ENCODE data around the gene MAN1C1. TPM values are rescaled to one million over a fixed set of nuclear protein-coding genes. Genes with fewer than 3 reads are reported as not detected.

The MAN1C1 gene
- total and polyA plus RNA-seq, 2 donors (not counting 1 experiment from before 2014, with no cell fraction given) = 0.31 to 0.89 TPM

GRCh38 chr1:25643929-25644328, 27.3 kb downstream of the MAN1C1 start:
- no peaks in the 10 kb centered on the region for H3K79me2 ChIP-seq (ENCODE audit: control insufficient read depth, insufficient read depth, low read length)
- 96% methylated on average over 7 of the region's 7 CpGs for WGBS (ENCODE audit: insufficient coverage)
- H3K4me1 ChIP-seq (ENCODE audit: control insufficient read depth in 2 of 2, insufficient read depth in 2 of 2, low read length in 2 of 2) = peaks cover 8 to 9% of the 10 kb centered on the region in 2 donors
- intact Hi-C loops (cut with micrococcal nuclease) = no loop called here
- no peak overlapping the region for H3K9ac ChIP-seq (ENCODE audit: low read length)
- CTCF ChIA-PET = interaction anchor here (0.9 kb wide), 1 partner anchor 166 kb away, joined by 3 read pairs; no protein-coding TSS in a partner anchor
- Mint-ChIP-seq H3K4me3 (no peak overlapping the region), H3K27ac (no peak overlapping the region), H3K27me3 (peaks cover 58% of the 10 kb centered on the region), H3K4me1 (peaks cover 14% of the 10 kb centered on the region), H3K9me3 (ENCODE audit: insufficient read depth) (no peaks in the 10 kb centered on the region)
- no peak for TF ChIP-seq EZH2 (IDR thresholded peaks at IDR 0.05; ENCODE audit: borderline replicate concordance, insufficient read depth, low read depth, low read length, poor library complexity, severe bottlenecking)
- TF ChIP-seq, protein P1, sequence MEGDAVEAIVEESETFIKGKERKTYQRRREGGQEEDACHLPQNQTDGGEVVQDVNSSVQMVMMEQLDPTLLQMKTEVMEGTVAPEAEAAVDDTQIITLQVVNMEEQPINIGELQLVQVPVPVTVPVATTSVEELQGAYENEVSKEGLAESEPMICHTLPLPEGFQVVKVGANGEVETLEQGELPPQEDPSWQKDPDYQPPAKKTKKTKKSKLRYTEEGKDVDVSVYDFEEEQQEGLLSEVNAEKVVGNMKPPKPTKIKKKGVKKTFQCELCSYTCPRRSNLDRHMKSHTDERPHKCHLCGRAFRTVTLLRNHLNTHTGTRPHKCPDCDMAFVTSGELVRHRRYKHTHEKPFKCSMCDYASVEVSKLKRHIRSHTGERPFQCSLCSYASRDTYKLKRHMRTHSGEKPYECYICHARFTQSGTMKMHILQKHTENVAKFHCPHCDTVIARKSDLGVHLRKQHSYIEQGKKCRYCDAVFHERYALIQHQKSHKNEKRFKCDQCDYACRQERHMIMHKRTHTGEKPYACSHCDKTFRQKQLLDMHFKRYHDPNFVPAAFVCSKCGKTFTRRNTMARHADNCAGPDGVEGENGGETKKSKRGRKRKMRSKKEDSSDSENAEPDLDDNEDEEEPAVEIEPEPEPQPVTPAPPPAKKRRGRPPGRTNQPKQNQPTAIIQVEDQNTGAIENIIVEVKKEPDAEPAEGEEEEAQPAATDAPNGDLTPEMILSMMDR (IDR thresholded peaks at IDR 0.05) = no peak
- no peak overlapping the region for H2AFZ ChIP-seq (ENCODE audit: insufficient read depth, low read depth, low read length, poor library complexity, severe bottlenecking)
- no peaks in the 10 kb centered on the region for H4K20me1 ChIP-seq (ENCODE audit: control insufficient read depth, insufficient read depth, low read length, poor library complexity, severe bottlenecking)
- POLR2A ChIA-PET = no interaction called here
- H3K27me3 ChIP-seq (replicated peaks in 1 of 4; ENCODE audit: control extremely low read depth in 1 of 4, control insufficient read depth in 3 of 4, insufficient read depth in 4 of 4, low read length in 3 of 4) = peaks cover 0 to 23% (median 15%) of the 10 kb centered on the region in 4 experiments
- no peaks in the 10 kb centered on the region for H3K36me3 ChIP-seq (replicated peaks in 1 of 2; ENCODE audit: control extremely low read depth in 1 of 2, control insufficient read depth in 1 of 2, extremely low read depth in 1 of 2, insufficient read depth in 2 of 2, low read length in 1 of 2)
- DNase-seq = no peak
- H3K4me3 ChIP-seq (ENCODE audit: control extremely low read depth in 1 of 5, extremely low read depth in 1 of 5, insufficient read depth in 1 of 5, low read depth in 2 of 5, low read length in 4 of 5) = no peak overlapping the region
- H3K9me3 ChIP-seq (ENCODE audit: control extremely low read depth in 1 of 3, control insufficient read depth in 2 of 3, insufficient read depth in 1 of 3, low read length in 2 of 3) = peaks cover 0 to 5% (median 0%) of the 10 kb centered on the region in 3 donors
- H3K4me2 ChIP-seq (replicated peaks; ENCODE audit: low read depth, low read length, poor library complexity, severe bottlenecking) = no peak overlapping the region
- ATAC-seq (ENCODE audit: low read depth) = no peak
- no peak overlapping the region for H3K27ac ChIP-seq (ENCODE audit: low read length in 2 of 2)

DNA sequence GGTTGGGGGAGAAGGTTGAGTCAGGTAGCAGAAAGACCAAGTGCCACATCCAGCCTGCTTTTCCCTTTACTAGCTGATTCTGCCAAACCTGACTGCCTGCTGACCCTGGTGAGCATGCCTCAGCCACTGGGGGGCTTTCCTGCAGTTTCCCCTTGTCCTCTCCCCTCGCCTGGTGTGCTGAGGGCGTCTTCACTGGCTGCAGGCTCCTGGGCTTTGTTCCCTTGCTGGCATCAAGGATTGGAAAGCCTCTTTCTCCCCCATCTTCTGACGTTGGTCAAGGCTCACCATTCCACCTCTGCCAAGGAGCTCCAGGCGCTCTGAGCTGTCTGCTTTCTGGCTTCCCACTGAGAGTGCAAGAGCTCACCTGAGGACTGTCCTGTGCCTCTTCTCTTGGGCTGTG, 28.4 kb downstream of the MAN1C1 start:
- H3K79me2 ChIP-seq (ENCODE audit: control insufficient read depth, insufficient read depth, low read length) = no peaks in the 10 kb centered on the region
- Mint-ChIP-seq H3K4me3 (no peak overlapping the region), H3K4me1 (peaks cover 14% of the 10 kb centered on the region), H3K27me3 (peaks cover 54% of the 10 kb centered on the region), H3K9me3 (ENCODE audit: insufficient read depth) (no peaks in the 10 kb centered on the region), H3K27ac (no peak overlapping the region)
- peaks cover 8 to 9% of the 10 kb centered on the region in 2 donors for H3K4me1 ChIP-seq (ENCODE audit: control insufficient read depth in 2 of 2, insufficient read depth in 2 of 2, low read length in 2 of 2)
- peaks cover 0 to 23% (median 12%) of the 10 kb centered on the region in 4 experiments for H3K27me3 ChIP-seq (replicated peaks in 1 of 4; ENCODE audit: control extremely low read depth in 1 of 4, control insufficient read depth in 3 of 4, insufficient read depth in 4 of 4, low read length in 3 of 4)
- no peak overlapping the region for H3K27ac ChIP-seq (ENCODE audit: low read length in 2 of 2)
- TF ChIP-seq, protein P1 (IDR thresholded peaks at IDR 0.05) = no peak
- TF ChIP-seq EZH2 (IDR thresholded peaks at IDR 0.05; ENCODE audit: borderline replicate concordance, insufficient read depth, low read depth, low read length, poor library complexity, severe bottlenecking) = no peak
- H3K4me3 ChIP-seq (ENCODE audit: control extremely low read depth in 1 of 5, extremely low read depth in 1 of 5, insufficient read depth in 1 of 5, low read depth in 2 of 5, low read length in 4 of 5) = no peak overlapping the region
- intact Hi-C loops (cut with micrococcal nuclease) = no loop called here
- POLR2A ChIA-PET = no interaction called here
- 84% methylated on average over 4 of the region's 4 CpGs for WGBS (ENCODE audit: insufficient coverage)
- no peaks in the 10 kb centered on the region for H3K36me3 ChIP-seq (replicated peaks in 1 of 2; ENCODE audit: control extremely low read depth in 1 of 2, control insufficient read depth in 1 of 2, extremely low read depth in 1 of 2, insufficient read depth in 2 of 2, low read length in 1 of 2)
- no peaks in the 10 kb centered on the region for H4K20me1 ChIP-seq (ENCODE audit: control insufficient read depth, insufficient read depth, low read length, poor library complexity, severe bottlenecking)
- no peak for ATAC-seq (ENCODE audit: low read depth)
- no peak overlapping the region for H3K4me2 ChIP-seq (replicated peaks; ENCODE audit: low read depth, low read length, poor library complexity, severe bottlenecking)
- no peak for DNase-seq
- CTCF ChIA-PET = no interaction called here
- H2AFZ ChIP-seq (ENCODE audit: insufficient read depth, low read depth, low read length, poor library complexity, severe bottlenecking) = no peak overlapping the region
- no peak overlapping the region for H3K9ac ChIP-seq (ENCODE audit: low read length)
- no peaks in the 10 kb centered on the region for H3K9me3 ChIP-seq (ENCODE audit: control extremely low read depth in 1 of 3, control insufficient read depth in 2 of 3, insufficient read depth in 1 of 3, low read length in 2 of 3)
